Glutamatergic neuron (in vitro differentiated cells): ENCODE results near the gene GLI3. TPM values are rescaled to one million over a fixed set of nuclear protein-coding genes. Genes with fewer than 3 reads are reported as not detected.

Source experiments
- DNase-seq: peaks from one replicate; pipeline ENCODE4 v3.0.0; 2022
- H3K27ac Mint-ChIP-seq: one replicate; pipeline ENCODE4 v1.8.0; 2020; ENCODE audit warnings: mild to moderate bottlenecking, mixed read lengths, inconsistent platforms; ENCODE audit not compliant: unreplicated experiment
- H3K27me3 Mint-ChIP-seq: one replicate; pipeline ENCODE4 v1.8.0; 2020; ENCODE audit warnings: mild to moderate bottlenecking, moderate library complexity, mixed read lengths, inconsistent platforms; ENCODE audit not compliant: unreplicated experiment
- H3K36me3 Mint-ChIP-seq: one replicate; pipeline ENCODE4 v1.8.0; 2020; ENCODE audit warnings: mild to moderate bottlenecking, mixed read lengths, inconsistent platforms; ENCODE audit not compliant: unreplicated experiment
- H3K4me1 Mint-ChIP-seq: one replicate; pipeline ENCODE4 v1.8.0; 2020; ENCODE audit warnings: mild to moderate bottlenecking, low read depth, mixed read lengths, inconsistent platforms; ENCODE audit not compliant: unreplicated experiment
- H3K4me3 Mint-ChIP-seq: one replicate; pipeline ENCODE4 v1.8.0; 2020; ENCODE audit warnings: mild to moderate bottlenecking, mixed read lengths, inconsistent platforms; ENCODE audit not compliant: unreplicated experiment
- H3K9me3 Mint-ChIP-seq: one replicate; pipeline ENCODE4 v1.8.0; 2020; ENCODE audit warnings: mild to moderate bottlenecking, moderate library complexity, mixed read lengths, inconsistent platforms; ENCODE audit not compliant: unreplicated experiment
- total RNA-seq: library from RNA; stranded (reverse); fragmentation: NEBNext Ultra II Directional; extraction: Animal tissue kit (Norgen Biotek cat#: 25700); gene quantifications from one replicate; pipeline ENCODE4 v1.2.1, GENCODE V29; 2021; ENCODE audit not compliant: unreplicated experiment
- TF ChIP-seq, protein P1 (sequence below): fragments of 200-600 bp; sonication (generic); IDR thresholded peaks from one replicate; pipeline ENCODE4 v1.5.0; 2021; ENCODE audit not compliant: partially characterized antibody, unreplicated experiment

The GLI3 gene
- total RNA-seq, 1 donor from 2014 or later: 2.9 TPM

- Mint-ChIP-seq H3K9me3 (no peaks in the 10 kb centered on the region), H3K27ac (no peak overlapping the region), H3K4me3 (no peak overlapping the region), H3K4me1 (peaks cover 6% of the 10 kb centered on the region), H3K27me3 (no peaks in the 10 kb centered on the region), H3K36me3 (no peaks in the 10 kb centered on the region)
- TF ChIP-seq, protein P1, sequence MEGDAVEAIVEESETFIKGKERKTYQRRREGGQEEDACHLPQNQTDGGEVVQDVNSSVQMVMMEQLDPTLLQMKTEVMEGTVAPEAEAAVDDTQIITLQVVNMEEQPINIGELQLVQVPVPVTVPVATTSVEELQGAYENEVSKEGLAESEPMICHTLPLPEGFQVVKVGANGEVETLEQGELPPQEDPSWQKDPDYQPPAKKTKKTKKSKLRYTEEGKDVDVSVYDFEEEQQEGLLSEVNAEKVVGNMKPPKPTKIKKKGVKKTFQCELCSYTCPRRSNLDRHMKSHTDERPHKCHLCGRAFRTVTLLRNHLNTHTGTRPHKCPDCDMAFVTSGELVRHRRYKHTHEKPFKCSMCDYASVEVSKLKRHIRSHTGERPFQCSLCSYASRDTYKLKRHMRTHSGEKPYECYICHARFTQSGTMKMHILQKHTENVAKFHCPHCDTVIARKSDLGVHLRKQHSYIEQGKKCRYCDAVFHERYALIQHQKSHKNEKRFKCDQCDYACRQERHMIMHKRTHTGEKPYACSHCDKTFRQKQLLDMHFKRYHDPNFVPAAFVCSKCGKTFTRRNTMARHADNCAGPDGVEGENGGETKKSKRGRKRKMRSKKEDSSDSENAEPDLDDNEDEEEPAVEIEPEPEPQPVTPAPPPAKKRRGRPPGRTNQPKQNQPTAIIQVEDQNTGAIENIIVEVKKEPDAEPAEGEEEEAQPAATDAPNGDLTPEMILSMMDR: no peak
- DNase-seq: no peak
These were observed 14.1 kb downstream of the GLI3 start for GRCh38 chr7:42222891-42223290.

DNA sequence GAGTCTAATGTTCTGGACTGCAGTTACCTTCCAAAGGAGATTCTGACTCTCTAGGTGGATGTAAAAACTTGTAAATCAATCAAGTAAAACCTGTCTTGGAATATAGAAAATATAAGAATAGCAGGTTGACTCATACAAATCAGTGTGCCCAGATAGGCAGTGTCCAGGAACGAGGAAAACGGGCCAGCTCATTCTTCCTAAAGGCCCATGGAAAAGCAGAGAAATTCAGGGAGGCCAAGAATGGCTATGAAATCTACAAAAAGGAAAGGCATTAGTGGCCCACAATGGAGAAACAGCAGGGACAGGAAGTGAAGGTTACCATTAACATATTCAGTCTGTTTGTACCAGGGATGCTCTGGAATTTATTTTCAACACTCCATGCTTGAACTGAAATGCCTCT lies 14.9 kb downstream of the GLI3 start:
- H3K27ac Mint-ChIP-seq: no peak overlapping the region
- no peaks in the 10 kb centered on the region for H3K36me3 Mint-ChIP-seq
- H3K9me3 Mint-ChIP-seq: no peaks in the 10 kb centered on the region
- H3K4me1 Mint-ChIP-seq: peaks cover 2% of the 10 kb centered on the region
- TF ChIP-seq, protein P1: no peak
- no peaks in the 10 kb centered on the region for H3K27me3 Mint-ChIP-seq
- H3K4me3 Mint-ChIP-seq: no peak overlapping the region
- DNase-seq: no peak

DNA sequence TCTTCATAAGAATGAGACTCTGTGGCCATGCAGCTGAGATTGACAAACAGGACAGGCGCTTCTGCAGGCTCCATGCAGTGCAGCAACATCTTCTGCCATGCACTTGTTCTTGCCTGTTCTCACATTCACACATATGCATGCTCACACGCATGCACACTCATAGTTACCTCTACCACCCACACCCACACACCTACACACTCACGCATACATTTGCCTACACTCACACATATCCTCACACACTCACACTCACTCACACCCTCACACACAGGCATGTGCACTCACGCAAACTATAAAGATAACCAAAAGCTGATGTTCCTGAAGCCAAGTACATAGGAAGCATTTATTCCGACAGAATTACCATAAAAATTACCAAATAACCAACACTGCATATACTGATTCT lies 15.7 kb downstream of the GLI3 start:
- TF ChIP-seq, protein P1: no peak
- no peak overlapping the region for H3K4me3 Mint-ChIP-seq
- H3K27me3 Mint-ChIP-seq: no peaks in the 10 kb centered on the region
- H3K36me3 Mint-ChIP-seq: no peaks in the 10 kb centered on the region
- H3K27ac Mint-ChIP-seq: no peak overlapping the region
- DNase-seq: no peak
- no peaks in the 10 kb centered on the region for H3K9me3 Mint-ChIP-seq
- no peaks in the 10 kb centered on the region for H3K4me1 Mint-ChIP-seq

DNA sequence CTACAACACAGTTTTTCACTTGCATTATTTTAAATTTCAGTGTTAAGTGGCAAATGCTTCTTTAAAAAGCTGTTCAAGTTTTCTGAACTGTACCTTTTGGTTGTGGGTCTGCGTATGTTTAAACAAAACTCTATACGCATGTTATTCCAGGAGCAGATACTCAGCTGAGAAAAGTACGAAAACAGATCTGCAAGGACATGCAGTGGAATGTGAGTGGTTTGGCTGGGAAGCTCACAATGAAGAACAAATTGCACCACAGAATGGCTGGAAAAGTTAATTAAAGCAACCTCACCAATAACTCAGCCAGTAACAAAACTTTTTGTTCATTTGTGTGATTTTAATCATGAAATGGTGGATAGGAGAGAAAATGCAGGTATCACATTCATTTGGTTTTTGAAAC lies 17.6 kb downstream of the GLI3 start:
- H3K4me1 Mint-ChIP-seq: no peaks in the 10 kb centered on the region
- H3K9me3 Mint-ChIP-seq: no peaks in the 10 kb centered on the region
- no peak overlapping the region for H3K4me3 Mint-ChIP-seq
- no peak overlapping the region for H3K27ac Mint-ChIP-seq
- no peaks in the 10 kb centered on the region for H3K36me3 Mint-ChIP-seq
- DNase-seq: no peak
- no peaks in the 10 kb centered on the region for H3K27me3 Mint-ChIP-seq
- TF ChIP-seq, protein P1: no peak

DNA sequence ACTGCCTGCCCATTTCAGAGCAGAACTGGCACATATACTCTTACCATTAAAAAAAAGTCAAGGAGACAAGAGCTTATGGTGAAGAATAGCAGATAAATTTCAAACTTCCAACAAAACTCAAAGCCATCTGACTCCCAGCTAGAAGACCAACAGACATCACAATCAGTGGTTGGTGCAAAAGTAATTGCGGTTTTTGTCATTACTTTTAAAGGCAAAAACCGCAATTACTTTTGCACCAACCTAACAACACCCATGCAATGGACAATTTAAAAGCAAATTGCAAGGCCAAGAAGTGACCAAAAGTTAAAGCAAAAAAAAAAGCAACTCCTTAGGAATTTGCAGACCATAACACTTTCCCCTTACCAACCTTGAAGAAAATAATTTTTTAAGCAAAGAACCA lies 18.8 kb downstream of the GLI3 start:
- no peaks in the 10 kb centered on the region for H3K36me3 Mint-ChIP-seq

More for the DNA sequence above, 18.8 kb downstream of the GLI3 start:
- Mint-ChIP-seq H3K9me3 (no peaks in the 10 kb centered on the region), H3K27me3 (no peaks in the 10 kb centered on the region), H3K4me3 (no peak overlapping the region), H3K4me1 (no peaks in the 10 kb centered on the region), H3K27ac (no peak overlapping the region)
- TF ChIP-seq, protein P1: no peak
- DNase-seq: no peak
